Stimulated activated CD4-positive, alpha-beta T cell treated with anti-CD3 and anti-CD28 coated beads, Interleukin-12 subunit alpha, Interleukin-12 subunit beta, amount 100 ng/mL, for 48 hours (primary cell): ENCODE results near the gene UBA1.
"Not testable (repeated sequence)": the region's sequence is repeated elsewhere in the genome, so short reads cannot be mapped to it uniquely, and the experiment has no call there.

ENCODE experiments used
- DNase-seq, 3 donors: peaks; one replicate each; pipeline ENCODE4 v3.0.0-alpha.2; 2020; ENCODE audit warnings: low read depth in 2 of 3, low spot score in 1 of 3

Gene UBA1

DNA sequence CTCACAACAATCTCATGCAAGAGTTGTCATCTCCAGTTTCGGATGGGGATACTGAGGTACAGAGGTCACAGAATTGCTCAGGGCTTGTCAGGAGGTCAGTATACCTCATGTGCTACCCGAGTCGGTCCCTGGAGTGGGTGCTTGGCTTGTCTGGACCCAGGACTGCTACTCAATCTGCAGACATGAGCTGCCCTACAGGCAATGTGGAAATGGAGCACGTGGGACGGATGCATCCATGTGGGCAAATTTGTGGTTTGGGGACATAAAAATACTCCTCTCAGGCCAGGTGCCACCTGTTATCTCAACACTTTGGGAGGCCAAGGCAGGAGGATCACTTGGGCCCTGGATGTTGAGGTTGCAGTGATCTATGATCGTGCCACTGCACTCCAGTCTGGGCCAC lies 54.9 kb downstream of the UBA1 start:
- no peak for DNase-seq

DNA sequence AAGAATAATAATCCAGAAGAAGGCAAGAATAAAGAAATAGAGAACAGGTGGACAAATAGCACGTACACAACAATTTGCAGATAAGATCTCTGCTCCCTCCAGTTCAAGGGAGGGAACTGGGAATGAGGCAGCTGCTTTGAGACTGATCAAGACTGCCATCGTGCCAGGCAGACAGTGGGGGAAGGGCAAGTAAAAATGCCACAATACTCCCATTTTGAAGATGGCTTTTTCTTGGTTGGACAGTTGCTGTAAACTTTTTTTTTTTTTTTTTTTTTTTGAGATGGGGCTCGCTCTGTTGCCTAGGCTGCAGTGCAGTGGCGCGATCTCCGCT lies 56.4 kb downstream of the UBA1 start:
- DNase-seq: no peak

DNA sequence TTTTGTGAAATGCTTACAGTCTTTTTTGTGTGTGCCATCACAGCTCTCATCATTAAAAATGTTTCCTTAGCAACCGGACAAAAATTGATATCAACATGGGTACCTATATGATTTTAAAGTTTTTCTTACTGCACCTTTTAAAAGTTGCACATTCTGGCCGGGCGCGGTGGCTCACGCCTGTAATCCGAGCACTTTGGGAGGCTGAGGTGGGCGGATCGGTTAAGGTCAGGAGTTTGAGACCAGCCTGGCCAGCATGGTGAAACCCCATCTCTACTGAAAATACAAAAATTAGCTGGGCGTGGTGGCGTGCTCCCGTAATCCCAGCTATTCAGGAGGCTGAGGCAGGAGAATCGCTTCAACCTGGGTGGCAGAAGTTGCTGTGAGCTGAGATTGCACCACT lies 64.0 kb downstream of the UBA1 start:
- not testable (repeated sequence) for DNase-seq
